Duodenal mucosa (tissue), 2 donors: ENCODE results near the gene SULT2B1.

Source experiments
- H3K27ac ChIP-seq: one replicate; pipeline ENCODE4 v1.7.0; 2013; ENCODE audit warnings: low read depth, low read length
- H3K27me3 ChIP-seq, 2 donors: one replicate each; pipeline ENCODE4 v1.7.0; 2013; ENCODE audit warnings: low read length in 2 of 2, control low read depth in 1 of 2; ENCODE audit not compliant: insufficient read depth in 2 of 2, control insufficient read depth in 1 of 2
- H3K36me3 ChIP-seq, 2 donors: one replicate each; pipeline ENCODE4 v1.7.0; 2013; ENCODE audit warnings: low read length in 2 of 2, control low read depth in 1 of 2; ENCODE audit not compliant: insufficient read depth in 2 of 2, control insufficient read depth in 1 of 2
- H3K4me1 ChIP-seq, 2 donors: one replicate each; pipeline ENCODE4 v1.7.0; 2013; ENCODE audit warnings: low read length in 2 of 2, control low read depth in 1 of 2; ENCODE audit not compliant: insufficient read depth in 2 of 2, control insufficient read depth in 1 of 2
- H3K4me3 ChIP-seq, 2 donors: one replicate each; pipeline ENCODE4 v1.7.0; 2013; ENCODE audit warnings: low read length in 2 of 2, low read depth in 1 of 2
- H3K9ac ChIP-seq, 2 donors: one replicate each; pipeline ENCODE4 v1.7.0; 2013; ENCODE audit warnings: low read length in 2 of 2, low read depth in 1 of 2
- H3K9me3 ChIP-seq, 2 donors: one replicate each; pipeline ENCODE4 v1.7.0; 2013; ENCODE audit warnings: low read length in 2 of 2, control low read depth in 1 of 2; ENCODE audit not compliant: control insufficient read depth in 1 of 2

Gene SULT2B1

GRCh38 chr19:48600679-48601417 is 48.9 kb downstream of the SULT2B1 start:
- Histone ChIP-seq H3K36me3 (no peaks in the 10 kb centered on the region), H3K9me3 (no peaks in the 10 kb centered on the region), H3K4me1 (peaks cover 0 to 9% of the 10 kb centered on the region in 2 donors), H3K27me3 (no peaks in the 10 kb centered on the region), H3K4me3 (no peak overlapping the region), H3K9ac (no peak overlapping the region), H3K27ac (no peak overlapping the region)

- H3K27ac ChIP-seq, result no peak overlapping the region
- H3K4me1 ChIP-seq, result peaks cover 0 to 9% of the 10 kb centered on the region in 2 donors
- H3K36me3 ChIP-seq, result peaks cover 0 to 10% of the 10 kb centered on the region in 2 donors
- H3K4me3 ChIP-seq, result no peak overlapping the region
- no peak overlapping the region for H3K9ac ChIP-seq
- H3K27me3 ChIP-seq, result no peaks in the 10 kb centered on the region
- no peaks in the 10 kb centered on the region for H3K9me3 ChIP-seq
Measured at GRCh38 chr19:48603001-48603400, 51.0 kb downstream of the SULT2B1 start.

GRCh38 chr19:48603449-48603848 is 51.5 kb downstream of the SULT2B1 start:
- H3K9ac ChIP-seq, result no peak overlapping the region
- peaks cover 0 to 9% of the 10 kb centered on the region in 2 donors for H3K4me1 ChIP-seq
- H3K27ac ChIP-seq, result no peak overlapping the region
- no peak overlapping the region for H3K4me3 ChIP-seq
- H3K9me3 ChIP-seq, result no peaks in the 10 kb centered on the region
- peaks cover 0 to 10% of the 10 kb centered on the region in 2 donors for H3K36me3 ChIP-seq
- no peaks in the 10 kb centered on the region for H3K27me3 ChIP-seq

GRCh38 chr19:48603850-48604249 is 51.9 kb downstream of the SULT2B1 start:
- no peak overlapping the region for H3K9ac ChIP-seq
- no peaks in the 10 kb centered on the region for H3K9me3 ChIP-seq
- peaks cover 0 to 9% of the 10 kb centered on the region in 2 donors for H3K4me1 ChIP-seq
- H3K27ac ChIP-seq, result no peak overlapping the region
- no peak overlapping the region for H3K4me3 ChIP-seq
- H3K27me3 ChIP-seq, result no peaks in the 10 kb centered on the region
- peaks cover 2 to 10% of the 10 kb centered on the region in 2 donors for H3K36me3 ChIP-seq

- peaks cover under 1 to 9% of the 10 kb centered on the region in 2 donors for H3K4me1 ChIP-seq
- no peaks in the 10 kb centered on the region for H3K27me3 ChIP-seq
- H3K36me3 ChIP-seq, result peaks cover 3 to 17% of the 10 kb centered on the region in 2 donors
- H3K9me3 ChIP-seq, result no peaks in the 10 kb centered on the region
- H3K27ac ChIP-seq, result no peak within 1 kb of the TSS
- H3K4me3 ChIP-seq, result no peak within 1 kb of the TSS
- no peak within 1 kb of the TSS for H3K9ac ChIP-seq
Measured at GRCh38 chr19:48606463-48607358, 54.7 kb downstream of the SULT2B1 start, which contains the start of gene SPACA4. TSS of gene SPACA4 (plus strand) at chr19:48606742. CDS start at chr19:48606979, 237 bp downstream.

GRCh38 chr19:48607359-48607755 is 55.4 kb downstream of the SULT2B1 start:
- Histone ChIP-seq H3K9ac (no peak overlapping the region), H3K36me3 (peaks cover 3 to 21% of the 10 kb centered on the region in 2 donors), H3K4me1 (peaks cover 5% of the 10 kb centered on the region in 2 donors), H3K9me3 (no peaks in the 10 kb centered on the region), H3K27me3 (no peaks in the 10 kb centered on the region), H3K4me3 (no peak overlapping the region), H3K27ac (no peak overlapping the region)

GRCh38 chr19:48608798-48609263 is 56.9 kb downstream of the SULT2B1 start:
- Histone ChIP-seq H3K9ac (peak overlapping the region in 1 of 2 donors; percentile 32), H3K9me3 (no peaks in the 10 kb centered on the region), H3K36me3 (peaks cover 3 to 21% of the 10 kb centered on the region in 2 donors)

GRCh38 chr19:48609571-48610108 is 57.7 kb downstream of the SULT2B1 start:
- peaks cover 0 to 17% of the 10 kb centered on the region in 2 donors for H3K4me1 ChIP-seq
- H3K4me3 ChIP-seq, result no peak overlapping the region
- peaks cover 3 to 21% of the 10 kb centered on the region in 2 donors for H3K36me3 ChIP-seq
- H3K9me3 ChIP-seq, result no peaks in the 10 kb centered on the region
- H3K27ac ChIP-seq, result no peak overlapping the region
- H3K27me3 ChIP-seq, result no peaks in the 10 kb centered on the region
- no peak overlapping the region for H3K9ac ChIP-seq

More at GRCh38 chr19:48608798-48609263, 56.9 kb downstream of the SULT2B1 start:
- peak overlapping the region in 1 of 2 donors; percentile 11 for H3K4me3 ChIP-seq
- H3K27me3 ChIP-seq, result no peaks in the 10 kb centered on the region
- H3K27ac ChIP-seq, result no peak overlapping the region
- H3K4me1 ChIP-seq, result peaks cover 0 to 14% of the 10 kb centered on the region in 2 donors

GRCh38 chr19:48611872-48612271 is 59.9 kb downstream of the SULT2B1 start:
- H3K27ac ChIP-seq, result no peak overlapping the region
- no peak overlapping the region for H3K9ac ChIP-seq
- H3K36me3 ChIP-seq, result peaks cover 20 to 37% of the 10 kb centered on the region in 2 donors
- H3K9me3 ChIP-seq, result no peaks in the 10 kb centered on the region
- no peaks in the 10 kb centered on the region for H3K27me3 ChIP-seq
- H3K4me3 ChIP-seq, result no peak overlapping the region
- H3K4me1 ChIP-seq, result peaks cover 18 to 36% of the 10 kb centered on the region in 2 donors
